Gastroesophageal sphincter (tissue), 4 donors: ENCODE results near the gene DNAJB1. TPM values are rescaled to one million over a fixed set of nuclear protein-coding genes. Genes with fewer than 3 reads are reported as not detected.

Source experiments
- ATAC-seq: fragments of 150-250 bp; one replicate; pipeline ENCODE4 v1.9.1; 2016; ENCODE audit warnings: mild to moderate bottlenecking, moderate library complexity
- H3K27ac ChIP-seq, 4 donors: fragments of 200-600 bp; sonication (generic) in 3 of 4; 1 replicate in 3 of 4; 2 replicates in 1 of 4; pipeline ENCODE4 v1.5.1; 2016 to 2019
- H3K27me3 ChIP-seq: fragments of 200-600 bp; sonication (generic); one replicate; pipeline ENCODE4 v1.5.1; 2019
- H3K36me3 ChIP-seq, 2 donors: fragments of 200-600 bp; sonication (generic); one replicate each; pipeline ENCODE4 v1.5.1; 2019; ENCODE audit warnings: control low read depth in 1 of 2
- H3K4me1 ChIP-seq, 3 donors: fragments of 200-600 bp; sonication (generic); 1 replicate in 2 of 3; 2 replicates in 1 of 3; pipeline ENCODE4 v1.5.1; 2016 to 2019; ENCODE audit warnings: control low read depth in 2 of 3
- H3K4me3 ChIP-seq, 2 donors: fragments of 200-600 bp; sonication (generic); one replicate each; pipeline ENCODE4 v1.5.1; 2019; ENCODE audit warnings: mild to moderate bottlenecking in 1 of 2, moderate library complexity in 1 of 2
- H3K9me3 ChIP-seq, 3 donors: fragments of 200-600 bp; sonication (generic); one replicate each; pipeline ENCODE4 v1.5.1; 2017 to 2019; ENCODE audit warnings: control low read depth in 2 of 3
- EP300 ChIP-seq: sonication (generic); formaldehyde crosslinking; IDR thresholded peaks from one replicate; pipeline ENCODE4 v1.6.1; 2017; ENCODE audit warnings: antibody characterized with exemption, mild to moderate bottlenecking
- POLR2A ChIP-seq, 2 donors: fragments of 450-650 bp; IDR thresholded peaks; one replicate each; pipeline ENCODE4 v1.6.1; 2017; ENCODE audit warnings: antibody characterized with exemption in 2 of 2, mild to moderate bottlenecking in 2 of 2, moderate library complexity in 1 of 2
- POLR2AphosphoS5 ChIP-seq: sonication (generic); formaldehyde crosslinking; IDR thresholded peaks from one replicate; pipeline ENCODE4 v1.6.1; 2017; ENCODE audit warnings: antibody characterized with exemption
- WGBS, 2 donors: methylation state at CpG; one replicate each; pipeline ENCODE4 v1.1.5; 2018; ENCODE audit warnings: low coverage in 1 of 2; 5-methylcytosine and 5-hydroxymethylcytosine counted together
- total RNA-seq, 4 donors: library from RNA; depleted of rRNA; stranded (reverse); fragments of >200 nt; gene quantifications; one replicate each; pipeline ENCODE4 v1.1.0, GENCODE V29; 2016
- TF ChIP-seq, protein P1 (sequence below), 4 experiments: fragments of 200-600 bp in 2 of 4; fragments of 450-650 bp in 2 of 4; sonication (generic) in 1 of 4; IDR thresholded peaks; one replicate each; pipeline ENCODE4 v1.5.1; 2017 to 2019; ENCODE audit warnings: antibody characterized with exemption in 4 of 4, mild to moderate bottlenecking in 2 of 4, moderate library complexity in 2 of 4

The DNAJB1 gene
- total RNA-seq, 4 donors from 2014 or later = 59.3 to 72.8 (median 68.2) TPM

DNA sequence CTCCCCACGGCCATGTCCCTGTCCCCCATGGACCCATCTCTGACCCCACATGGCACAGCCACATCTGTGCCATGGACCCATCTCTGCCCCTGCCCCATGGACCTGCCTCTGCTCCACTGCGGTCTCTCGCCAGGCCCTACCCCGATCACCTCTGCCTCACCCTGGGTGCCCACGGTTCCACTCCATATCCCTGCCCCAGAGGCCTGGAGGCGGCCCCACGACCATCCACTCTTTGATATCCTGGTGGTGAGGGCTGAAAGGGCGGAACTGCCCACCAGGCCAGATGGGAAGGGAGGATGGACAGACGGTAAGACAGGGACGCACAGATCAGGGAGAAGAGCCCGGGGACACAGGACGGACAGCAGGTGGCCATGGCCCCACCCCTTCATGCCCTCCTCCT is 43.4 kb downstream of the DNAJB1 start:
- Histone ChIP-seq H3K4me1 (peaks cover 0 to 76% (median 28%) of the 10 kb centered on the region in 3 donors), H3K27ac (peak overlapping the region in 2 of 4 donors; percentile 55 to 65), H3K9me3 (no peaks in the 10 kb centered on the region), H3K27me3 (peaks cover 34% of the 10 kb centered on the region), H3K36me3 (peaks cover 0 to 45% of the 10 kb centered on the region in 2 donors), H3K4me3 (peak overlapping the region in 1 of 2 donors; percentile 36)
- 74 to 88% methylated on average over 2 to 4 of the region's 12 CpGs for WGBS, 2 donors
- no peak for ATAC-seq
- TF ChIP-seq, protein P1, sequence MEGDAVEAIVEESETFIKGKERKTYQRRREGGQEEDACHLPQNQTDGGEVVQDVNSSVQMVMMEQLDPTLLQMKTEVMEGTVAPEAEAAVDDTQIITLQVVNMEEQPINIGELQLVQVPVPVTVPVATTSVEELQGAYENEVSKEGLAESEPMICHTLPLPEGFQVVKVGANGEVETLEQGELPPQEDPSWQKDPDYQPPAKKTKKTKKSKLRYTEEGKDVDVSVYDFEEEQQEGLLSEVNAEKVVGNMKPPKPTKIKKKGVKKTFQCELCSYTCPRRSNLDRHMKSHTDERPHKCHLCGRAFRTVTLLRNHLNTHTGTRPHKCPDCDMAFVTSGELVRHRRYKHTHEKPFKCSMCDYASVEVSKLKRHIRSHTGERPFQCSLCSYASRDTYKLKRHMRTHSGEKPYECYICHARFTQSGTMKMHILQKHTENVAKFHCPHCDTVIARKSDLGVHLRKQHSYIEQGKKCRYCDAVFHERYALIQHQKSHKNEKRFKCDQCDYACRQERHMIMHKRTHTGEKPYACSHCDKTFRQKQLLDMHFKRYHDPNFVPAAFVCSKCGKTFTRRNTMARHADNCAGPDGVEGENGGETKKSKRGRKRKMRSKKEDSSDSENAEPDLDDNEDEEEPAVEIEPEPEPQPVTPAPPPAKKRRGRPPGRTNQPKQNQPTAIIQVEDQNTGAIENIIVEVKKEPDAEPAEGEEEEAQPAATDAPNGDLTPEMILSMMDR (IDR thresholded peaks at IDR 0.05) = no peak
- TF ChIP-seq POLR2A (IDR thresholded peaks at IDR 0.05) (no peak), POLR2AphosphoS5 (no peak), EP300 (no peak)

DNA sequence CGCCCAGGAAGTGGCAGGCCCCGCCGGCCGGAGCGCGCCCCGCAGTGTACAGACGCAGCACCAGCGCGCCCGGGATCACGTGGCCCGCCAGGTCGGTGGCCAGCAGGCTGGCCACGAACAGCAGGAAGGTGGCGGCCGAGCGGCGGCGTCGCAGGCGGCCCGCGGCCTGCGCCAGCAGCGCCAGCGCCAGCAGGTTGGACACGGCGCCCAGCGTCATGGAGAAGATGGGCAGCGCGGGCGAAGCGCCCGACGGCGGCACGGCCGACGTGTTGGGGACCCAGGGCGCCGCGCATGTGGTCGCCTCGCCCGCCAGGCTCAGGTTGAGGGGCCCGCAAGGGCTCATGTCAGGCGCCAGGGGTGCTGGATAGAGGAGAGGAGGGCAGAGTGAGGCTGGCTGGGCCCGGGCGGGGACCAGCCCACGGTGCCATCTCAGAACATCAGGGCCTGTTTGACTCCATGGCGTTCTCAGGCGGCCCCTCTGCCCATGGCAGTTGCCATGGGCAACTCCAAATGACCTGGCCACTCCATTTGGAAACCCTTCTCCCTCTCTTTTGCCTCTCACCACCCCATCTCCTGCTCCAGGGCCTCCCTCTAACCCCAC is 44.1 kb downstream of the DNAJB1 start:
- Histone ChIP-seq H3K9me3 (no peaks in the 10 kb centered on the region), H3K27me3 (peaks cover 34% of the 10 kb centered on the region), H3K4me3 (peak overlapping the region in 1 of 2 donors; percentile 6), H3K4me1 (peaks cover 0 to 72% (median 28%) of the 10 kb centered on the region in 3 donors), H3K27ac (no peak overlapping the region), H3K36me3 (peaks cover 0 to 45% of the 10 kb centered on the region in 2 donors)
- WGBS, 2 donors = 75 to 77% methylated on average over 3 to 4 of the region's 53 CpGs
- TF ChIP-seq POLR2AphosphoS5 = no peak
- TF ChIP-seq, protein P1 (IDR thresholded peaks at IDR 0.05) = no peak
- TF ChIP-seq POLR2A (IDR thresholded peaks at IDR 0.05) = no peak
- TF ChIP-seq EP300 = no peak
- ATAC-seq = no peak

DNA sequence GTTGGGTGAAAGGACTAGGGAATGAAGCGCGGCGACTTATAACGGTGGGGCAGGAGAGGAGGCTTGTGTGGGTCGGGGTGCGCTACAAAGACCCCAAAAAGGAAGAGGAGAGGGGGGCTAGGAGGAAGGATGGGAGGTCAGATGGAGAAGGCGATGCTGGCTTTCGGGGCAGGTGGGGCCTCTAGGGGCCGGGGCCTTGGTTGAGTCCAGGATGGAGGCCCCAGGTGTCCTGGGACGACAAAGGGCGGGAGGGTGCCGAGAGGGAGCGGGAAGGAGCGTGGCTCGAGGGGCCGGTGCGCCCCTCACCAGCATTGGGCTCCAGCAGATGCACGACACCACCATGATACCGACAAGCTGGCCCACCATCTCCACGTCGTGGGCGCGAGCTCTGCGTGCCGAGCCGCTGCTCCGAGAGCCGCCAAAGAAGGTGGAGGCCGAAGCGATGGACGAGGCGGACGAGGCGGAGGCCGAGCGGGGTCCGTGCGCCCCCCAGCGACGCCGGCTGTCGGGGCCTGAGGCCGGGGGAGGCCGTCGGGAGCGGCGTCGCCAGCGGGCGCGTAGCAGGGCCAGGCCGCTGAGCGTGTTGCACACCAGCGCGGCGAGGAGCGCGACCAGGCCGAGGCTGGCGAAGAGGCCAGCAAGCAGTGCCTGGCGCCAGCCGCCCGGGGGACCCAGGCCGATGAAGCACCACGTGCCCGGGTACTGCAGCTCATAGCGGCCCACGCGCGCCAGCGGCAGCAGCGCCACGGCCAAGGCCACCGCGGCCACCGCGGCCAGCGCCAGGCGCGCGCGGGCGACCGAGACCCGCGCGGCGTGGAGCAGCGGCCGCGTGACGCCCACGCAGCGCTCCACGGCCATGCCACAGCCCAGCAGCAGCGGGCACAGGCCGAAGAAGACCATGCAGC is 44.9 kb downstream of the DNAJB1 start:
- no peak for TF ChIP-seq EP300
- no peak for TF ChIP-seq POLR2A (IDR thresholded peaks at IDR 0.05)
- TF ChIP-seq POLR2AphosphoS5 = no peak
- TF ChIP-seq, protein P1 (IDR thresholded peaks at IDR 0.05) = peak in 1 of 4 experiments; percentile 10
- peaks cover 34% of the 10 kb centered on the region for H3K27me3 ChIP-seq
- peaks cover 0 to 45% of the 10 kb centered on the region in 2 donors for H3K36me3 ChIP-seq
- peak overlapping the region in 1 of 2 donors; percentile 6 for H3K4me3 ChIP-seq
- H3K4me1 ChIP-seq = peaks cover 0 to 70% (median 28%) of the 10 kb centered on the region in 3 donors
- no peak overlapping the region for H3K27ac ChIP-seq
- no peaks in the 10 kb centered on the region for H3K9me3 ChIP-seq
- no peak for ATAC-seq
- 51 to 68% methylated on average over 11 to 21 of the region's 97 CpGs for WGBS, 2 donors

DNA sequence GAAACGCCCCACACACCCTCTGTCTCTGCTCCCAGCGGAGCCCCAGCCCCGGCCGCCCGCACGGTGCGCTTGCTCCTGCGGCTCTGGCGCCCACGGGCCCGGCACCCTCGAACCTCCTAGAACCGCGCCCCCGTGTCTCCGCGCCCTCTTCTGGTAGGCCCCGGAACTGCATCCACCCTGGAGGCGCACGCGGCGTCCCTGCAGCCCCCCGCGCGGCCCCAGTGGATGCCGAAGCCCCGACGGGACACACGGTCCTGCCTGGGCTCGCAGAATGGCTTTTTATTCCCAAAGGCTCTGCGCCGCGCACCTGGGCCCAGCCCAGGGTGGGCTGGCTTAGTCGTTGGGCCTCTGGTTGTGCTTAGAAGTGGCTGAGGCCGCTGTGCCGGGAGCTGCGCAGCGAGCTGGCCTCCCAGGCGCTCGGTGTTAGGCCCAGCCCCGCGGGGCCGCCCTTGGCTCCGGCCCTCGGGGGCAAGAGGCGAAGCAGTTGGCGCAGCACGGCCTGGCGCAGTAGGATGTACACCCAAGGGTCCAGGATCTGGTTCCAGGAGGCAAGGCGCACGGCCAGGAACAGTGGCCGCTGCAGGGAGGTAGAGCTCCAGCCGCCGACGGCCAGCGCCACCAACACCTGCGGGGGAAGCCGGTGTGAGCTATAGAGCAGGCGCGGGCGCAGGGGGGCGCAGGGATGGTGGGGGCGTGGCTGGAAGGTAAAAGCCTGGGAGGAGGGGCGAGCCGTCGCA is 45.8 kb downstream of the DNAJB1 start:
- peak overlapping the region in 2 of 4 donors; percentile 2 to 12 for H3K27ac ChIP-seq
- no peak for TF ChIP-seq EP300
- TF ChIP-seq, protein P1 (IDR thresholded peaks at IDR 0.05) = peak in 3 of 4 experiments; percentile 91 to 98 (median 97)
- 0 to 8% methylated on average over 1 to 10 of the region's 66 CpGs for WGBS, 2 donors
- H3K36me3 ChIP-seq = peaks cover 0 to 45% of the 10 kb centered on the region in 2 donors
- peak; percentile 47 for ATAC-seq
- H3K4me1 ChIP-seq = peaks cover 0 to 60% (median 26%) of the 10 kb centered on the region in 3 donors
- no peaks in the 10 kb centered on the region for H3K9me3 ChIP-seq
- H3K4me3 ChIP-seq = peak overlapping the region in 1 of 2 donors; percentile 26
- H3K27me3 ChIP-seq = peaks cover 34% of the 10 kb centered on the region
